HG03457 (cell line): Measurements from ENCODE around the gene CLIP3.
"Not testable (repeated sequence)": the region's sequence is repeated elsewhere in the genome, so short reads cannot be mapped to it uniquely, and the experiment has no call there.

Source experiments
- ATAC-seq: cut with Tn5 transposase; IDR thresholded peaks from one replicate; pipeline ENCODE4 v1.9.1; 2021; ENCODE audit warnings: moderate number of reproducible peaks; ENCODE audit not compliant: unreplicated experiment

CLIP3 gene

DNA sequence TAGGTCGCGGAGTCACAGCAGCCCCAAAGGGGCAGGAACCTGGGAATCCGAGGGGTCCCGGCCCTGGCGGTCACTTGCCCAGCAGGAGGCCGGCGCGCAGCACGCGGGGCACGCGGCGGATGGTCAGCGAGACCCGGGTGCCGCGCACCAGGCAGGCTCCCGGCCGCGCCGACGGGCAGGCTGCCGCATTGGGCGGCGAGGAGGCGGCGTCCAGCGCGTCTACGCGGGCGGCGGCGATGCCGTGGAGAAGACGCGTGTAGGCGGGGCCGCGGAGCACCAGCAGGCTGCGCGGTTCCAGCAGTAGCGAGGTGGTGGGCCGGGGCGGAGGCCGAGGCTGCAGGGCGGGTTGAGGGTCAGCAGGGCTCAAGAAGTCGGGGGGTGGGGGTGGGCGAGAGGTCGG is 23.5 kb downstream of the CLIP3 start:
- no peak for ATAC-seq

DNA sequence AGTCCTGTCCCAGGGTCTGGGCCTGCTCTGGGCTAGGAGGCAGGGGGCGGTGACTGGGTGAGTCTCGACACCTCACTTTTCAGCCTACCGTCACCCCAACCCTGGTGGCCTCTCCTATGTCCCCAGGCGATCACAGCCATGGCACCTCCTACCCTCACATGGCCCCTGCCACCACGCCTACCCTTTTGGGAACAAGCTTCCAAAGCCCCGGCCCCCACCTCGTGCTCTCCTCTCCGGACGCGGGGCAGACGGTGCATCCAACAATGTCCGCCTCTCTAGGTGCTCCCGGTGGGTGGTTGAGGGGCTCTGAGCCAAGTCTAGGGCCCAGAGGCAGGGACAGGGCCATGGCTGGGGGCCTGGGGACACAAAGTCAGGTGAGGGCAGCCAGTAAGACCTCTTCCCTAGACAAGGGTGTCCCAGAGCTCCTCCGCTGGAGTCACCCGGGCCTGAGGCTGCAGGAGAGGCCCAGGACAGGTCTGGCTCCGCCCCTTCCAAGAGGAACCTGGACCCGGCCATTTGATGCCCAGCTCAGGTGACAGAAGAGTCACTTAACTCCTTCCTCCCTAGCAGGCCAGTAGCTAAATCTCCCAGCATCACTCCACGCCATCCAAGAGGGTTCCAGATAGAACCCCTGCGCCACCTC is 24.2 kb downstream of the CLIP3 start, which contains the start of gene SYNE4:
TSS of gene SYNE4 (minus strand) at position 478 of the 643 bp plus-strand sequence. CDS start at position 346, 132 bp downstream.
- ATAC-seq, result no peak

DNA sequence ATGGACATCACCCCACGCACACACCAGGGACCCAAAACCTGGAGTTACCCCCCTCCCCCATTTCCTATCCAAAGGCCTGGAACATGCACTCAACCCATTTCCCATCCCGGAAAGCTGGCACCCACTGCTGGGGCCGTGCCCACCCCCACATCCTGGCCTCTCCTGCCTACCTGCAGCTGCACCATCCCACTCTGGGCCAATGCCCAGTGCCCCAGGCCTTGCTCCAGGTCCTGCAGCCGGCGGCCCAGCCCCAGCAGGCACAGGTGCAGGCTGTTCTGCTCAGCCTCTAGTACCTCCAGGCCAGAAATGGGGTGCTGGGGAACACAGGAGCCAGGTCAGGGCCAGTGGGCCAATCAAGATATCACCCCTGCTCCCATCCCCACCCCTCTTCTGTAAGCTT is 25.7 kb downstream of the CLIP3 start:
- no peak for ATAC-seq

DNA sequence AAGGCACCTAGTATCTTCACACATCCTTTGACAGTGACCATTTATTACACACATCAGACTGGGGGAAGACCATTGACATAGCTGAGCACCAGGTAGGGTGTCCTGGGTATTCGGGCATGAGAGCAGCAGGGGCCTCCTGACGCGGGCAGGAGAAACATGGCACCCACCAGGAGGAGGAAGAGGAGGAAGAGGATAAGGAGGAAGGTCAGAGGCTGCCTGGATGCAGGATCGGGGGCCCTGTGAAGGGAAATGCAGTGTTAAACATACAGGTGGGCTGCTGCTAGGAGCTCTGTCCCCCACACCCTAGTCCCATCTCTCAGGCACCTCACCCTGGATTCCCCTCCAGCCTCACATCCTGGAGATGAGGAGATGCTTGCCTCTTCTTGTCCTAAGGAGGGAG is 29.4 kb downstream of the CLIP3 start:
- ATAC-seq, result no peak

DNA sequence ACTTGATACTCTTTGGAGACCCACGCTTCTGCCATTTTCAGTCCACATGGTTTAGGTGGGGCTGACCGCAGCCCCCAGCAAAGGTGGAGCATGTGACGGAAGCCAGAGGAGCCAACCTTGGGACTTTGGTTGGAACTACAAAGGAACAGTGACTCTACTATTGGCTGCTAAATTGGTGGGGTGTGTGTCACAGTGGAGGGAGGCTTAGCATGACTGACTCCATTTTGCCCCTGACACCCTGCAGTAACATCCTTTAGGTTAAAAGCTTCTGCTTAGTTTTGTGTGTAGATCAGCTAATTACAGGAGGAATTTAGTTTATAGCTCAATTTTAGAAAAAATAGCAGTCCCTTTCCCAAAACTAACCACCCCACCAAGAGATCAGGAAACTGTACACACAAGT is 31.1 kb downstream of the CLIP3 start:
- no peak for ATAC-seq

DNA sequence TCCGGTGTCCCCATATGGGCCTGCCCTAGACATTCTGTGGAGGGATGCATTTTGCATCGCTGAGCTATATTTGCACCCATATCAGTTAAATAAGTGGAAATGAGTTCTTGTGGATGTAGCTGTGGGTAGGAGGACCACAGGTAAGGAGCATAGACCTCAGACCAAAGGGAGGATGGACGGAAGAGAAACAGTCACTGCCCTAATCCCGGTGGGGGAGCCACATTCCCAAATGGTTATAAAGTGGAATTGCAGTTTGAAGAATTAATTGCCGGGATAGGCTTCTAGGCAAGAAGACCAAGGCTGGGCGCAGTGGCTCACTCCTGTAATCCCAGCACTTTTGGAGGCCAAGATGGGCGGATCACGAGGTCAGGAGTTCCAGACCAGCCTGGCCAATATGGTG is 35.9 kb downstream of the CLIP3 start:
- no peak for ATAC-seq

DNA sequence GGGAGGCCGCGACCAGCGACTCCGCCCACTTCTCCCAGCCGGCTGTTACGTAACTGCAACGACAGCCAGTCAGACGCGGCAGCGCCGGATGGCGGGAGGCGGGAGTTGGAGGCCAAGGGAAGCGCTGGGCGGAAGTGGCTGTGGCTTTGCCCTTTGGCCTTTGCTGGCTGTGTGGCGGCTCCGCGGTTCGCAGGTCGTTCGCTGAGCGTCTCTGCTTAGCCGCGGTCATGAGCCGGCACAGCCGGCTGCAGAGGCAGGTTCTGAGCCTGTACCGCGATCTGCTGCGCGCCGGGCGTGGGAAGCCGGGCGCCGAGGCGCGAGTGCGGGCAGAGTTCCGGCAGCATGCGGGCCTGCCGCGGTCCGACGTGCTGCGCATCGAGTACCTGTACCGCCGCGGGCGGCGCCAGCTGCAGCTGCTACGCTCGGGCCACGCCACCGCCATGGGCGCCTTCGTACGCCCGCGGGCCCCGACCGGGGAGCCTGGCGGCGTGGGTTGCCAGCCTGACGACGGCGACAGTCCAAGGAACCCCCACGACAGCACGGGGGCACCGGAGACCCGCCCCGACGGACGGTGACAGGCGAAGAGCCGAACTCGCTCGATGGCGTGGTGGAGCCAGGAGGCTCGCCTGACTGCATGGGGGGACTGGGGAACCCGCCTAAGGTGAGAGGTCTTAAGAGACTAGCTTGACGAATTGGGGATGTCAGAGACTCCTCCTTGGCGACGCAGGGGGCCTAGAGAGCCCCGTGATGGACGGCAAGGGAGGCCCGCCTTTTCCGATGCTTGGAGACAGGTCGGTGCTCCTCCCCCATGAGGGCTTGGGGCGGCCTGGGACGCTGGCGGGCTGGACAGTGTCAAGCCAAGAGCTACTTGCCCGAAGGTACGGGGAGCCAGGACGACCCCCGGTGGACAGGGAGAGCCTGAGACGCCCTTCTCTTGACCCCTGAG is 37.4 kb downstream of the CLIP3 start, which contains the start of gene SDHAF1:
TSS of gene SDHAF1 (plus strand) at position 141 of the 946 bp plus-strand sequence. CDS start at position 228, 87 bp downstream.
- peak; percentile 79 for ATAC-seq

DNA sequence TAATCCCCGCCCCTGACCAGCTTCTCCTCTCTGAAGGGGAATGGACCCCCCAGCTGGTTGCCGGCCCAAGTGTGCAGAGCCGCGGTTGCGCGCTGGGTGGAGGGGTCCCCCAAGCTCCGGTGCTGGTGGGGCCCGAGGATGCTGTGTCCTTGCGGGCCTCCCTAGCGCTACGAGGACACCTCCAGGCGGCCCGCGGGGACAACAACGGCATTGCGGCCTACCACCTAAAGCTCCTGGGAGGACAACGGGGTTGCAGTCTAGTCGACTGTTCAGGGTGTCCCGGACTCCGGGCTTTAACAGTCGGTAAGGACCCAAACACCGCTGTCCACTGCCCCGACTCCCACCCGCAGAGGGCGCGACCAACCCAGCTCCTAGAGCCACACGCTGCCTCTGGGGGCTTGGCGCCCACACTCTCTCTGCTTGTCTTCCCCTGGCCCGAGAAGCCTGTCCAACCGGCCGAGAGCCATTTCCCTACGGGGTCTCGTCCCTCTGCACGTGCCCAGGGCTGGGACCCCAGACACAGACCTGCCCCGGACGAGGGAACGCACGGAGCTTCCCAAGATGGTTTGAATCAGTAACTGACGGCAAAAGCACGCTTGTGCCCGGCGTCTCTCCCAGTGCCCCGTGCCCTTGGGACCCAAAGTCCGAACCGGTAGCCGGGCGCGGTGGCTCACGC is 38.6 kb downstream of the CLIP3 start:
- ATAC-seq, result no peak

DNA sequence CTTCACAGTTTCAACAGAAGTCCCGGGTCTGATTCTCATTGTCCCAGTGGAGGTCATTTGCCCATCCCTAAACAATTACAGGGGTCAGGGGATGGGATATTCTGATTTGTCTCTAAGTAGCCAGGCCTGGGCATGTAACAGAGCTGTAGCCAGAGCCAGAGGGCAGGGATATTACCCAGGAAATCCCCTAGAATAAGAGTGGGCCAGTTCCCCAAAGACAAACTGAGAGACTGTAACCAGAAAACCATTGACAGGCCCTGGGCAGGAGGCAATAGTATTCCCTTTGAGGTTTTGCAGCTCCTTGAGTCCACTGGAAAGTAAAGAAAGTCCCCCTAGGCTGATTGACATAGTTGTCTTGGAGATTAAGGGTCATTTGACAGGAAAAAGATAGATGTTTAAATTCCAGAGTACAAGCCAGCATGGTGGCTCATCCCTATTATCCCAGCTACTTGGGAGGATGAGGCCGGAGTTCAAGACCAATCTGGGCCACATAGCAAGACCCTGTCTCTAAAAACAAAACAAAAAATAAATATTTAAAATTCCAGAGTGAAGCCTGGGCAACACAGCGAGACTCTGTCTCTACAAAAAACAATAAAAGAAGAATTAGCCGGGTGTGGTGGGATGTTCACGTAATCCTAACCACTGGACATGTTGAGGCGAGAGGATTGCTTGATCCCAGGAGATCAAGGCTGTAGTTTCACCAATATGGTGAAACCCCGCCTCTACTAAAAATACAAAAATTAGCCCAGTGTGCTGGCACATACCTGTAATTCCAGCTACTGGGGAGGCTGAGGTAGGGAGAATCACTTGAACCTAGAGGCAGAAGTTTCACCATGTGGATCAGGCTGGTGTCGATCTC is 39.5 kb downstream of the CLIP3 start:
- no peak for ATAC-seq

DNA sequence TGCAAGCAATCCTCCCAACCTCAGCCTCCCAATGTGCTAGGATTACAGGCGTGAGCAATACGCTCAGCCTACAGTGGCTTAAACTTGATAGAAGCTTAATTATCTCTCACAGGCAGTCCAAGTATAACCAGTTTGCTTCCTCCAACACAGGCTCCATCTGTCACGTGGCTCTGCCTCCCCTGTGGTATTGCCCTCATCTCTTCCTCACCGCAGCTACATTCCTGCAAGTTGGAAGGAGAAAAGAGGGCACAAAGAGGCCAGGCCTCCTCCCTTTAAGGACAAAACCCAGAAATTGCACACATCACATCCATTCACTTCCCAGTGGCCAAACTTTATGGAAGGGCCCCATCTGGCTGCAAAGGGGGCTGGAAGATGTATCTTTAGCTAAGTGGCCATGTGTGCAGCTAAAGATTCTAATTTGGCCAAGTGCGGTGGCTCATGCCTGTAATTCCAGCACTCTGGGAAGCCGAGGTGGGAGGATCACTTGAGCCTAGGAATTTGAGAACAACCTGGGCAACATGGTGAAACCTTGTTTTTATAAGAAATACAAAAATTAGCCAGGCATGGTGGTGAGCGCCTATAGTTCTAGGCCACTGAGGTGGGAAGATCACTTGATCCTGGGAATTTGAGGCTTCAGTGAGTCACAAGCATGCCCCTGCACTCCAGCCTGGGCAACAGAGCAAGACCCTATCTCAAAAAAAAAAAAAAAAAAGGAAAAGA is 40.8 kb downstream of the CLIP3 start:
- ATAC-seq, result no peak

DNA sequence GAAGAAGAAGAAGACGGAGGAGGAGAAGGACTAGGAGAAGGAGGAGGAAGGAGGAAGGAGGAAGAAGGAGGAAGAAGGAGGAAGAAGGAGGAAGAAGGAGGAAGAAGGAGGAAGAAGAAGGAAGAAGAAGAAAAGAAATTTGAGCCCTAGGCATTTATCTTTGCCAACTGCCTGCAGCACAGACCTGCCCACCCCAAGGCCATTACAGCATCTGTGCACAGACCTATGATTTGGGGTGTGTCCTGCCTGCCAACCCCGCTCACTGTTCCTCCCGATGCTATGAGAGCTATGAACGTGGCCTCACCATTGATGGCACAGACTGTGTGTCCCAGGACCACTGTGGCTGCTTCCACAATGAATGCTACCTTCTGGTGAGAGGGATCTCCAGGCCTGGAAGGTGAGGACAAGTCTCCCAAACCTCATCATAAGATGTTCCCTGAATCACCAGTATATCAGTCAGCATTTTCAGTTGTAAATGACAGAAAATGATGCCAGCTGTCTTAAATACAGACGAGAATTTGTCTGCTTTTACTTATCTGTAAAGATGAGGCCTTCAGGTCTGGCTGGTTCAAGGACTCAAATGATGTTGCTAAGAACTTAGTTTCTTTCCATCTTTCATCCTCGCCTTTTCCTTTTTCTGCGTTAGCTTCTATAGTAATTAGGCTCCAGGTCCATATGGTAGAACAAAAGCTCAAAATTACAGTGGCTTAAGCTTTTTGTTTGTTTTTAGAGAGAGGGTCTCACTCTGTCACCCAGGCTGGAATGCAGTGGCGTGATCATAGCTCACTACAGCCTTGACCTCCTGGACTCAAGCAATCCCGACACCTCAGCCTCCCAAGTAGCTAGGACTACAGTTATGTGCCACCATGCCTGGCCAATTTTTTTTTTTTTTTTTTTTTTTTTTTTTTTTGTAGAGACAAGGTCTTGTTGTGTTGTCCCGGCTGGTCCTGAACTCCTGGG is 41.6 kb downstream of the CLIP3 start:
- no peak for ATAC-seq

DNA sequence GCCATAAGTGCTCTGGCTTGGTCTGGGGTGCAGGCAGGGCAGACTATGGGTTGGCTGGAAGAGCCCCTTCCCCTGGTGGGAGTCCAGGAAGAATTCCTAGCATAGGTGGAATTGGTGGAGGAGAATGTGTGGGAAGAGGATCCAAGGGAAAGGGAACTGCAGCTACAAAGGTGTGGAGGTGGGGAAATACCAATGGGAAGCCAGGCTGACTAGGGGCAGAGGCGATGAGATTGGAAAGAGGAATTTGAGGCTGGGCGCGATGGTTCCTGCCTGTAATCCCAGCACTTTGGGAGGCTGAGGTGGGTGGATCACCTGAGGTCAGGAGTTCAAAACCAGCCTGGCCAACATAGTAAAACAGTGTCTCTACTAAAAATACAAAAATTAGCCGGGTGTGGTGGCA is 42.5 kb downstream of the CLIP3 start:
- ATAC-seq, result no peak

DNA sequence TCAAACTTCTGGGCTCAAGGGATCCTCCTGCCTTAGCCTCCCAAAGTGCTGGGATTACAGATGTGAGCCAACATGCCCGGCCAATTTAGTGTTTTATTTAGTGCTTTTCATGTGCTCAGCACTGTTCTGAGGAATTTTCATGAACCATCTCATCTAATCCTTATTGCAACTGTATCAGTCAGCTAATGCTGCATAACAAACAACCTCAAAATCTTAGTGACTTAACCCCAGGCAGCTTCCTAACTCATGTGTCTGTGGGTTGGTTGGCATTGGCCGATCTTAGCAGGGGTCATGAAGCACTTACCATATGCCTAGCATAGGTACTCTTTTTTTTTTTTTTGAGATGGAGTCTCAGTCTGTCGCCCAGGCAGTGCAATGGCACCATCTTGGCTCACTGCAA is 43.8 kb downstream of the CLIP3 start:
- no peak for ATAC-seq

DNA sequence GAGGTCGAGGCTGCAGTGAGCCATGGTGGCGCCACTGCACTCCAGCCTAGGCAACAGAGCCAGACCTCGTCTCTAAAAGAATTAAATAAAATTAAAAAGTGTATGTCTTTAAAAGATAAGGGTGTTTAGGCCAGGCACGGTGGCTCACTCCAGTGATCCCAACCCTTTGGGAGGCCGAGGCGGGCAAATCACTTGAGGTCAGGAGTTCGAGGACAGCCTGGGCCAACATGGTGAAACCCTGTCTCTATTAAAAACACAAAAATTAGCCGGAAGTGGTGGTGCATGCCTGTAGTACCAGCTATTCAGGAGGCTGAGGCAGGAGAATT is 45.1 kb downstream of the CLIP3 start:
- ATAC-seq, result no peak

DNA sequence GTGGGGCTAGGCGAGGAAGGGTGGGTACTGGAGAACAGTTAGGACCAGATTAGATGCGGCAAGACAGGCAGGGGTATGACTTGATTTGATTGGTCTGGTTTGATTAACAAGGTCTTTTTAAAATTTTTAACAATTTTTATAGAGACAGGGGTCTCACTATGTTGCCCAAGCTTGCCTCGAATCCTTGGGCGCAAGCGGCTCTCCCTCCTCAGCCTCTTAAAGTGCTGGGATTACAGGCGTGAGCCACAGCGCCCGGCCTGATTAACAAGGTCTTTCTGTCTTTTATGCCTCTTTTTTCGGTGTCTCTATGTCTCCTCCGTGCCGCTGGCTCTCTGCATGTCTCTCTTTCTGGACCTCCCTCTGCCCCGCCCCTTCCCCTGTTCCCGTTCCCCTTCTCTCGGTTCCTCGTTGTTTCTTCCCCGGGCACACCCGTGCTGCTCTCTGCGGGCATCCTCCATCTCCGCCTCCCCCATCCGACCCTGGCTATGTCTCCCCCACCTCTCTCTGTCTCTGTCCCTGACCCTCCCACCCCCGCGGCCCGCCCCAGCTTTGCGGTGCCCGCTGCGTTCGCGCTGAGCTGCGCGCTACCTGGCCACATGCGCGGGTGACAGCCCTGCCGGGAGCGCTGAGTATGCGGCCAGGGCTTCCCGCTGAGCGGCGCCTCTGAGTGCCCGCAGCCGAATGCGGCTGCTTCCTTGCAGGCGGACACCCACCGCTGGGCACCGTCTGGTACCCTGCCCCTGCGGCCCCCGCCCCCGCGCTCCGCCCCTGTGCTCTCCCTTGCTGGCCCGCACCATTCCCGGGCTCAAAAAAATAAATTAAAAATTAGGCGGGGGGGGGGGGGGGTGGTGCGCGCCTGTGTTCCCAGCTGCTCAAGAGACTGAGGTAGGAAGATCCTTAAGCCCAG is 45.8 kb downstream of the CLIP3 start:
- ATAC-seq, result no peak

DNA sequence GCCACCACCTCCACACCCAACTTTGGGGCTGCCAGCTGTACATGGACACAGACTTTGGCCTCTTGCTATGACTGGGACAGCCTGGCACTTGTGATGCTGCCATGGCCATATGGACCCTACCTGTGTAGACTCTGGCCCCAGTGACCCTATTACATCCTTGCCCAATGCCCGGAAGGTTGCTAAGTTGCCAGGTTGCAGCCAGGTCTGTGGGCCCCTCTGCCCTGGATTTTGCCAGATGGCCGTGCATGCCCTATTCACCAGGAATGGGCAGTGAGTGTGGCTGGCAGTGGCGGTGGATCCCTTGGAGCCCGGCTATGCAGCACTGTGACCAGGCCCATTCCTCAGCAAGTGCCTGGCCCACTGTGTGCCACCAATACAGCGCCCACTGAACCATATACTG is 46.6 kb downstream of the CLIP3 start:
- no peak for ATAC-seq

DNA sequence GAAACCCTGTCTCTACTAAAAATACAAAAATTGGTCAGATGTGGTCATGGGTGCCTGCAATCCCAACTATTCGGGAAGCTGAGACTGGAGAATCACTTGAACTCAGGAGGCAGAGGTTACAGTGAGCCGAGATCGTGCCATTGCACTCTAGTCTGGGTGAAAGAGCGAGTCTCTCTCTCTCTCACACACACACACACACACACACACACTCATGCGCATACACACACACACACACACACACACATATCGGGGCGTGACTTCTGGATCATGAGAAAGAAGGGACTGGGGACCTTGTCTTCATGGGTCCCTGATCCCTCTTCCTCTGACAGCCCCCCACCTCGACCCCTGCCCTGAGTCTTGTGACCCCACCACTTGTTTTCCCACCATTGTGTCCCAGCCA is 49.5 kb downstream of the CLIP3 start:
- no peak for ATAC-seq

DNA sequence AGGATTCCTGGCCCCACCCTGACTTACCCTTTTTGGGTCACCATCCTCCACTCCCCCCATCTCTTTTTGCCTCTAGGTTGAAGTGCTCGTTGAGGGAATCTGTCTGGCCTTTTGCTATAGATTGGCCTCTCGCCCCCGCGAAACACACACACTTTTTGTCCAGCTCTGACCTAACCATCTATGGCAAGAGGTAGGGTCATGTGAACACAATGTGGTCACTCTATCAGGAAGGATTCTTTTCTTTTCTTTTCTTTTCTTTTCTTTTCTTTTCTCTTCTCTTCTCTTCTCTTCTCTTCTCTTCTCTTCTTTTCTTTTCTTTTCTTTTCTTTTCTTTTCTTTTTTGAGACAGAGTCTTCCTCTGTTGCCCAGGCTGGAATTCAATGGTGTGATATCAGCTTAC is 51.7 kb downstream of the CLIP3 start:
- ATAC-seq, result not testable (repeated sequence)
